COLO829 (cell line): ENCODE data around the gene ZSCAN30.
"Not testable (repeated sequence)": the region's sequence is repeated elsewhere in the genome, so short reads cannot be mapped to it uniquely, and the experiment has no call there.

Source experiments
- DNase-seq: peaks from one replicate; pipeline ENCODE4 v3.0.0; 2012; ENCODE audit warnings: low spot score

The ZSCAN30 gene

DNA sequence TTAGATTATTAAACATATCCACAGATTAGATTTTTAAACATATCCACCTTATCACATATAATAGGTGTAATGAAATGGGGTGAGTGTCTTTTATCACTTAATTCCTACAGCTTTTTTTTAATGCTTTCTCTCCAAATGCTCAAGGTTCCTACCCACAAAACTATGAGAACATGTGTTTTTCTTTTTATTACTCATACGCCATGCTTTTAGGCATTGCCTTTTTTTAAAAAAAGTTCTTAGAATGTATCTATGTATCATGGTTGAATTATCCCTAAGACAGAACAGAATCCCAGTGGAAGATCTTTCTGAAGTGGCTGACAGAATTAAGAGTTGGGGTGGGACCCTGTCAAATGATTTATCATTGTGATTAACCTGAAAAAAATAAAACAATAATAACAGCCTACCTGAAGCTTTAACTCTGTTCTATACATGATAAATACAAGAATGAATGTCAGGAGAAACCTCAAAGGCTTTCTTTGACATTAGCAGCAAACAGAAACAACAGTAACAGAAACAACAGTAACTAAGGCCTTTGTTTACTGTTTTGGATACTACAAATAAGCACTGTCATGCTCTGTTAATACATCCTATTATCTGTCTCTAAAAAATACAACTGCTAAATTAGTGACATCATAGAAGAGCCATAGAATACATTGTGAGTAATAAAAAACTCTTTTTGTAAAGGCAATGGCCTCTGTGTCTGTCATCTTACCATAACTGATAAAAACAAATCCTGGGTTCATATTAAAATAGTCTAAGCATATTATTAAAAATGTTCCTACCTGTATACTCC, 53.3 kb downstream of the ZSCAN30 start:
- DNase-seq: peak; percentile 10

DNA sequence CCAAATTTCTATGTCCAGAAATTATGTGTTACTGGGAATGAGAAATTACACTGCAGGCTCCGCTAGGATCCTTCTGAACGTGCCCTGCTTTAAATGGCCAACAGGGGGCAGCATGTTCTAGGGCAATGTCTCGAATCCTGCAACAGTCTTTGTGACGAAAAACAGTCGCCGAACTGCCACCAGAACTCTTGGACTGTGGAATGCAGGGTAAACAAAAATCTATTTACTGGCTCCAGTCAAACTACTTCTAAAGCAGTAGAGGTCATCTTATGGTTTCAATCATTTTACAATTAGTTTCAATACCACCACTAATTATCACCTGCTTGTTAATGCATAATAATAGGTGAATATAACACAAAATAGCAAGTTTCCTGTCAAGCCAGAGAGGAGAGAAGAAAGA, 59.0 kb downstream of the ZSCAN30 start:
- peak; percentile 40 for DNase-seq

DNA sequence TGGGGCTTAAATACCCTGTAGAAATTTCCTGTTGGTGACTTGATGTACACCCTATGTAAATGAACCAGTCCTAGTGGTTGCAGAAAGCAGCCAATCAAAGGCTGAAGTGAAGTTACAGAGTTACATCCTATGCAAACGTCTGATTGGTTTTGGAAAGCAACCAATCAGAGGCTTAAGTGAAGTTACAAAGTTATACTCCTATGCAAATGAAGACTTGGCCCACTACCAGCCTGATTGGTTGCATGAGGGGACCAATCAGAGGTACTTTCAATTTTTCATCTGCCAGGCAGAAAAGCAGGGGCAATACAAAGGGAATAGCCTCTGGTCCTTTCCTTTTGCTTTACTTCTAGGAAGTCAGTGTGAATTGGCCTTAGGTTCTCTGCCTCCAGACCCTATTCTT, 62.8 kb downstream of the ZSCAN30 start:
- DNase-seq: no peak

DNA sequence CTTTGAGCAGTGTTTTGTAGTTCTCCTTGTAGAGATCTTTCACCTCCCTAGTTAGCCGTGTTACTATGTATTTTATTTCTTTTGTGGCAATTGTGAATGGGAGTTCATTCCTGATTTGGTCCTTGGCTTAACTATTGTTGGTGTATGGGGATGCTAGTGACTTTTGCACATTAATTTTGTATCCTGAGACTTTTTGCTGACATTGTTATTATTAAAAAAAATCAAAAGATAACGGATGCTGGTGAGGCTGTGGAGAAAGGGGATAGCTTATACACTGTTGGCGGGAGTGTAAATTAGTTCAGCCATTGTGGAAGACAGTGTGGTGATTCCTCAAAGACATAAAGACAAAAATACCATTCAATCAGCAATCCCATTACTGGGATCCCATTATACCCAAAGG, 66.2 kb downstream of the ZSCAN30 start:
- no peak for DNase-seq

DNA sequence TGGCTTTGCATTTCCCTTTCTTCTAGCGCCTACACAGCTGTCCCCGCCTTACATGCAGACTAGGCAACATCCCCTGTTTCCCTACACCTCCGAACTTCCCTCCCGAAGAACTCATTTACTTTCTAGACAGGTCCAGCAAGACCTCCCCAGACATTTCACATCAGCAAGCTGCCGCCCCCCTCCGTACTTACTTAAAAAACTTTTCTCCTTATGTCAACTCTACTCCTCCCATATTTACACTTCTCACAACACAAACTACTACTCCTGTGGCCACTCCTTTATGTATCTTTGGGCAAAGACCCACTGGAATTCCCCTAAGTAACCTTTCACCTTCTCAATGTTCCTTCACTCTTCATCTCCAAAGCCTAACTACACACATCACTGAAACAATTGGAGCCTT, 69.6 kb downstream of the ZSCAN30 start:
- no peak for DNase-seq

DNA sequence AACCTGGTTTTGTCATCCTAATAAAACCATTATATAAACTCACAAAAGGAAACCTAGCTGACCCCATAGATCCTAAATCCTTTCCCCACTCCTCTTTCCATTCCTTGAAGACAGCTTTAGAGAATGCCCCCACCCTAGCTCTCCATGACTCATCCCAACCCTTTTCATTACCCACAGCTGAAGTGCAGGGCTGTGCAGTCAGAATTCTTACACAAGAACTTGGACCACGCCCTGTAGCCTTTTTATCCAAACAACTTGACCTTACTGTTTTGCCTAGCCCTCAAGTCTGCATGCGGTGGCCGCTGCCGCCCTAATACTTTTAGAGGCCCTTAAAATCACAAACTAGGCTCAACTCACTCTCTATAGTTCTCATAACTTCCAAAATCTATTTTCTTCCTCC, 70.7 kb downstream of the ZSCAN30 start:
- not testable (repeated sequence) for DNase-seq

DNA sequence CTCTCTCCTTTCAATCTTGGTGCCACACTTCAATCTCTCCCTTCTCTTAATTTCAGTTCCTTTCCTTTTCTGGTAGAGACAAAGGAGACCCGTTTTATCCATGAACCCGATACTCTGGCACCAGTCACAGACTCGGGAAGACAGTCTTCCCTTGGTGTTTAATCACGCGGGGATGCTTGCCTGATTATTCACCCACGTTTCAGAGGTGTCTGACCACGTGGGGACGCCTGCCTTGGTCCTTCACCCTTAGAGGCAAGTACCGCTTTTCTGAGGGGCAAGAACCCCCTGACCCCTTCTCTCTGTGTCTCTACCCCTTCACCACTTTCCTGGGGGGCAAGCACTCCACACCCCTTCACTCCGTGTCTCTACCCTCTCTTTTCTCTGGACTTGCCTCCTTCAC, 73.4 kb downstream of the ZSCAN30 start:
- not testable (repeated sequence) for DNase-seq

DNA sequence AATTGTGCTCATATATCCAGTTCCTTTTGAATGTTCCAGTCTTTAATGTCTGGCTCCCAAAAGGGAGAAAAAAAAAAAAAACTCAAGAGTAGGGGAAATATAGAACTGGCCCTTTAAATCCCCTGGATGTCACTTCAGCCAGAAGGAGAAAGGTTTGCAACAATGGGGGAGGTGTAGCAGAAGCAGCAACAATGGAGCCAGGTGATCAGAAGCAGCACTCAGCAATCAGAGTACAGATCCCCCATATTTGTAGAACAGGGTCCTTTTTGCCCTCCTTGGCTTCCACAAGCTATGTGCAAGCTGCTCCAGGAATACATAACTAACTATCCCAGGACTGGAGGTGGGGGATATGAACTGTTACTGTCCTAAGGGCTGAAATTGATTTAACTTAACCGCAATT, 75.0 kb downstream of the ZSCAN30 start:
- DNase-seq: no peak

DNA sequence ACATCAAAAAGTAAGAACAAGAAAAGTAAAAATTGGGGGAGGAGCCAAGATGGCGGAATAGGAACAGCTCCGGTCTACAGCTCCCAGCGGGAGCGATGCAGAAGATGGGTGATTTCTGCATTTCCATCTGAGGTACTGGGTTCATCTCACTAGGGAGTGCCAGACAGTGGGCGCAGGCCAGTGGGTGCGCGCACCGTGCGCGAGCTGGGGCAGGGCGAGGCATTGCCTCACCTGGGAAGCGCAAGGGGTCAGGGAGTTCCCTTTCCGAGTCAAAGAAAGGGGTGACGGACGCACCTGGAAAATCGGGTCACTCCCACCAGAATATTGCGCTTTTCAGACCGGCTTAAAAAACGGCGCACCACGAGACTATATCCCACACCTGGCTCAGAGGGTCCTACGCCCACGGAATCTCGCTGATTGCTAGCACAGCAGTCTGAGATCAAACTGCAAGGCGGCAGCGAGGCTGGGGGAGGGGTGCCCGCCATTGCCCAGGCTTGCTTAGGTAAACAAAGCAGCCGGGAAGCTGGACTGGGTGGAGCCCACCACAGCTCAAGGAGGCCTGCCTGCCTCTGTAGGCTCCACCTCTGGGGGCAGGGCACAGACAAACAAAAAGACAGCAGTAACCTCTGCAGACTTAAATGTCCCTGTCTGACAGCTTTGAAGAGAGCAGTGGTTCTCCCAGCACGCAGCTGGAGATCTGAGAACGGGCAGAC, 84.1 kb downstream of the ZSCAN30 start:
- not testable (repeated sequence) for DNase-seq

DNA sequence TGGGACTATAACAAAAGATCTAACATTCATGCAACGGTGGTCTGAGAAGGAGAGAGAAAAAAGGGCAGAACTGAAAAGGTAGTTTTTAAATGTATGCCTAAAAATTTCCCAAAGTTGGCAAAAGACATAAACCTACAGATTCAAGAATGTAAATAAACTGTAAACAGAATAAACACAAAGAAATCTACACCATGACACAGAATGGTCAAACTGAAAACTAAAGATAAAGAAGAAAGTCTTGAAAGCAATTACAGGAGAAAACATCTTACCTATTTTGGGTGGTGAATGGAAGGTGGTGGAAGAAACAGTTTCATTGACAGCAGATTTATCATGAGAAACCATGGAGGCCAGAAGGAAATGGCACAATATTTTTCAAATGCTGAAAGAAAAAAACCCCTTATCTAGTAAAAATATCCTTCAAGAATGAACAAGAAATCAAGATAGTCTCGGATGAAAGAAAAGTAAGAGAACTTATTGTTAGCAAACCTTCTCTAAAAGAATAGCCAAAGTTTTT, 84.8 kb downstream of the ZSCAN30 start:
- DNase-seq: no peak

DNA sequence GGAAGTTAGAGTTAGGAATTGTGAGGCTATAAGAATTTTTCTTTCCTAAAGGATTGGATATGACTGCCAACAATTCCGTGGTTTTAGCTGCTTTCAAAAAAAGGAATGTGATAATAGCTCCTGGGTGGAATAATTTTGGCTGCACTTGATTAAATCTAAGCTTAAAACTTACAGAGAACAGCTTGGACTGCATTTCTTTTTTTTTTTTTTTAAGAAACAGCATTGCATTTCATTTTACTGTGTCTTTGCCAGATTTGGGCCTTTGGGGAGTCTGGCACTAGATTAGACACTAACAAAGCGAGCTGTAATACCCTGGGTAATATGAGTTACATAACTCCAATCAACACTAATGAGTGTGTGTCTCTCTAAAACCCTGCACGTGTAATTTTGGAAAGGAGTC, 87.0 kb downstream of the ZSCAN30 start:
- DNase-seq: no peak

DNA sequence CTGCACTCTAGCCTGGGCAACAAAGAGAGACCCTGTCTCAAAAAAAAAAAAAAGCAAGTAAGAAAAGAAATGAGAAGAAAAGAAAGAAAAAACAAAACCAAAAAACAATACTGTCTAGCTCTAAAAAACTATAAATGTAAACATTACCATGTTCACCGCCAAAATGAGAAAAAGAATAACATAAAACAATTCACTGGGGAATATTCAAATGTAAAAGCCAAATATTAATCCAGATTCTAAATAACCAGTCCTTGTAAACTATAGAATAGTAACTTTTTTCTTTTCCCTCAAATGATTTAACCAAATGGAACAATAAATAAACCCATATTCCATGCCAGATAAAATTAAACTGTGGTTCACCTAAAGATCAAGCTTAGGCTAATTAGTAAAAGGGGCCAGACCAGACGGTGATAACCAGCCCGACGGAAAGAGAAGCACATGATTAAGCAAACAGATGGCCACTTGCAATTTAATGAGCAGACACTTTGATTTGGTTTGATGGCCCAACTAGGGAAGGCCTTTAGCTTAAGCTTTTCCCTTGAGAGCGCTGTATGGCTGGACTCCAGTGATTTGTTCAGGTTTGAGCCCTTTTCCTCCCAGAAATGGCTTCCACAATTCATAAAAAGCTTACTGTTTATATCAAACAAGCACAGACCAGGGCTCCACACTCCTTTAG, 88.6 kb downstream of the ZSCAN30 start:
- no peak for DNase-seq
